ENCODE results near the gene RASA3. TPM values are rescaled to one million over a fixed set of nuclear protein-coding genes. Genes with fewer than 3 reads are reported as not detected.
"Not testable (repeated sequence)": the region's sequence is repeated elsewhere in the genome, so short reads cannot be mapped to it uniquely, and the experiment has no call there.

Gene RASA3
- polyA plus RNA-seq, 3 donors = 9.0 to 32.6 (median 16.6) TPM

- peak overlapping the region in 6 of 7 donors; percentile 83 to 91 (median 87) for H3K27ac Mint-ChIP-seq
- peaks cover 90% of the 10 kb centered on the region for H4K20me1 ChIP-seq (ENCODE audit: insufficient read depth, low read length)
- H3K4me2 ChIP-seq (replicated peaks; ENCODE audit: extremely low read depth, low read length, poor library complexity, severe bottlenecking) = no peak overlapping the region
- no peaks in the 10 kb centered on the region for H3K27me3 ChIP-seq (ENCODE audit: control insufficient read depth in 2 of 2, insufficient read depth in 2 of 2, low read length in 2 of 2)
- no peak for TF ChIP-seq CTCF (IDR thresholded peaks at IDR 0.05)
- WGBS (ENCODE audit: insufficient coverage) = 97% methylated on average over 6 of the region's 18 CpGs
- H3K9me3 Mint-ChIP-seq = peaks cover 0 to 3% (median 0%) of the 10 kb centered on the region in 7 donors
- peaks cover 0 to 1% of the 10 kb centered on the region in 2 donors for H3K36me3 ChIP-seq (replicated peaks in 1 of 2; ENCODE audit: control insufficient read depth in 1 of 2, insufficient read depth in 2 of 2, low read length in 2 of 2)
- peaks cover 0 to 6% (median 3%) of the 10 kb centered on the region in 3 donors for H3K27me3 Mint-ChIP-seq (ENCODE audit: low read depth in 3 of 3)
- peak overlapping the region in 1 of 2 donors; percentile 85 for H3K27ac ChIP-seq (ENCODE audit: low read depth in 1 of 2, low read length in 2 of 2)
- peaks cover 50 to 55% of the 10 kb centered on the region in 2 donors for H3K4me1 ChIP-seq (ENCODE audit: control insufficient read depth in 1 of 2, insufficient read depth in 2 of 2, low read length in 2 of 2)
- intact Hi-C loops (cut with micrococcal nuclease) = loop anchor here (2.0 to 10.0 kb wide), 4 partner anchors 15 to 159 kb away; no protein-coding TSS in a partner anchor
- peaks cover 38 to 61% of the 10 kb centered on the region in 2 donors for H3K36me3 Mint-ChIP-seq
- H2AFZ ChIP-seq (ENCODE audit: insufficient read depth, low read depth, low read length, poor library complexity, severe bottlenecking) = no peak overlapping the region
- H3K9me3 ChIP-seq (replicated peaks in 1 of 2; ENCODE audit: control insufficient read depth in 1 of 2, insufficient read depth in 1 of 2, low read length in 2 of 2) = no peaks in the 10 kb centered on the region
- H3K4me3 ChIP-seq (replicated peaks in 1 of 3; ENCODE audit: low read depth in 2 of 3, low read length in 3 of 3) = no peak overlapping the region
- no peak for DNase-seq
- peaks cover 57% of the 10 kb centered on the region for H3K4me1 Mint-ChIP-seq
- no peak overlapping the region for H3K9ac ChIP-seq (ENCODE audit: insufficient read depth, low read length, poor library complexity, severe bottlenecking)
- peaks cover 85% of the 10 kb centered on the region for H3K79me2 ChIP-seq (ENCODE audit: insufficient read depth, low read length)
- H3K4me3 Mint-ChIP-seq = peak overlapping the region in 1 of 2 donors; percentile 6
These were observed 18.3 kb downstream of the RASA3 start for GRCh38 chr13:114114006-114114640.

- H3K27me3 Mint-ChIP-seq (ENCODE audit: low read depth in 3 of 3); H3K9me3 ChIP-seq (replicated peaks in 1 of 2; ENCODE audit: control insufficient read depth in 1 of 2, insufficient read depth in 1 of 2, low read length in 2 of 2); DNase-seq; H3K27ac ChIP-seq (ENCODE audit: low read depth in 1 of 2, low read length in 2 of 2); H3K4me3 Mint-ChIP-seq; H3K4me2 ChIP-seq (replicated peaks; ENCODE audit: extremely low read depth, low read length, poor library complexity, severe bottlenecking); H3K9me3 Mint-ChIP-seq; H3K4me3 ChIP-seq (replicated peaks in 1 of 3; ENCODE audit: low read depth in 2 of 3, low read length in 3 of 3); H3K27me3 ChIP-seq (ENCODE audit: control insufficient read depth in 2 of 2, insufficient read depth in 2 of 2, low read length in 2 of 2); H3K36me3 ChIP-seq (replicated peaks in 1 of 2; ENCODE audit: control insufficient read depth in 1 of 2, insufficient read depth in 2 of 2, low read length in 2 of 2); H2AFZ ChIP-seq (ENCODE audit: insufficient read depth, low read depth, low read length, poor library complexity, severe bottlenecking); H3K9ac ChIP-seq (ENCODE audit: insufficient read depth, low read length, poor library complexity, severe bottlenecking): not testable (repeated sequence)
- peak overlapping the region in 1 of 7 donors; percentile 57 for H3K27ac Mint-ChIP-seq
- H3K36me3 Mint-ChIP-seq = peaks cover 43 to 66% of the 10 kb centered on the region in 2 donors
- peaks cover 52% of the 10 kb centered on the region for H3K4me1 Mint-ChIP-seq
- Histone ChIP-seq H3K79me2 (ENCODE audit: insufficient read depth, low read length) (peaks cover 85% of the 10 kb centered on the region), H4K20me1 (ENCODE audit: insufficient read depth, low read length) (peaks cover 90% of the 10 kb centered on the region), H3K4me1 (ENCODE audit: control insufficient read depth in 1 of 2, insufficient read depth in 2 of 2, low read length in 2 of 2) (peaks cover 50 to 54% of the 10 kb centered on the region in 2 donors)
- no CpG with 5 or more reads among the region's 21 CpGs for WGBS (ENCODE audit: insufficient coverage)
- intact Hi-C loops (cut with micrococcal nuclease) = loop anchor here (5.0 to 10.0 kb wide), 2 partner anchors 56 to 159 kb away; no protein-coding TSS in a partner anchor
These were observed 19.0 kb downstream of the RASA3 start for GRCh38 chr13:114113395-114113794.
